HepG2 (cell line): ENCODE results near the gene TRAF5. TPM values are rescaled to one million over a fixed set of nuclear protein-coding genes. Genes with fewer than 3 reads are reported as not detected.

ENCODE experiments used
- ATF7-NPFF ChIP-seq: sonication (generic); formaldehyde crosslinking; IDR thresholded peaks from 2 replicates; pipeline ENCODE4 v1.8.1; 2023; ENCODE audit warnings: mild to moderate bottlenecking, low read depth, missing genetic modification reagents, moderate library complexity
- BHLHE40 ChIP-seq: IDR thresholded peaks from 2 replicates; pipeline ENCODE4 v1.6.1; 2011; ENCODE audit warnings: low read length, improper control_type of control experiment
- BORCS8-MEF2B ChIP-seq: sonication (generic); formaldehyde crosslinking; IDR thresholded peaks from 2 replicates; pipeline ENCODE4 v1.8.0; 2022; ENCODE audit warnings: mild to moderate bottlenecking, missing genetic modification reagents
- FLYWCH1 ChIP-seq: sonication (generic); formaldehyde crosslinking; IDR thresholded peaks from 2 replicates; pipeline ENCODE4 v1.8.1; 2023; ENCODE audit warnings: mild to moderate bottlenecking, missing genetic modification reagents
- GATAD1 ChIP-seq: IDR thresholded peaks from 2 replicates; pipeline ENCODE4 v1.6.1; 2016; ENCODE audit warnings: missing genetic modification reagents, missing compliant biosample characterization
- KDM3A ChIP-seq: IDR thresholded peaks from 2 replicates; pipeline ENCODE4 v1.6.1; 2018; ENCODE audit warnings: low read depth, missing compliant biosample characterization
- MEIS1 ChIP-seq: sonication (generic); formaldehyde crosslinking; IDR thresholded peaks from 2 replicates; pipeline ENCODE4 v1.9.0; 2021; ENCODE audit warnings: mild to moderate bottlenecking, missing genetic modification reagents, moderate library complexity, borderline replicate concordance
- REPIN1 ChIP-seq: sonication (generic); formaldehyde crosslinking; IDR thresholded peaks from 2 replicates; pipeline ENCODE4 v1.8.0; 2022; ENCODE audit warnings: missing genetic modification reagents, low read depth, mild to moderate bottlenecking, borderline replicate concordance
- SOX5 ChIP-seq: IDR thresholded peaks from 2 replicates; pipeline ENCODE4 v1.6.1; 2016; ENCODE audit warnings: borderline replicate concordance
- ZNF101 ChIP-seq: sonication (generic); formaldehyde crosslinking; IDR thresholded peaks from 2 replicates; pipeline ENCODE4 v1.4.0; 2020; ENCODE audit warnings: mild to moderate bottlenecking, low read depth, missing genetic modification reagents, borderline replicate concordance
- ZNF337 ChIP-seq: sonication (generic); formaldehyde crosslinking; IDR thresholded peaks from 2 replicates; pipeline ENCODE4 v1.5.1; 2020; ENCODE audit warnings: missing genetic modification reagents, low read depth, mild to moderate bottlenecking, borderline replicate concordance
- ZNF737 ChIP-seq: sonication (generic); formaldehyde crosslinking; IDR thresholded peaks from 2 replicates; pipeline ENCODE4 v1.5.0; 2020; ENCODE audit warnings: missing genetic modification reagents, mild to moderate bottlenecking, borderline replicate concordance
- ZSCAN22 ChIP-seq: sonication (generic); formaldehyde crosslinking; IDR thresholded peaks from 2 replicates; pipeline ENCODE4 v1.4.0; 2020; ENCODE audit warnings: mild to moderate bottlenecking, missing genetic modification reagents
- ZSCAN29 ChIP-seq: sonication (generic); formaldehyde crosslinking; conservative IDR thresholded peaks from 2 replicates; pipeline ENCODE4 v1.4.0; 2020; ENCODE audit warnings: mild to moderate bottlenecking, missing genetic modification reagents
- ZSCAN30 ChIP-seq: sonication (generic); formaldehyde crosslinking; IDR thresholded peaks from 2 replicates; pipeline ENCODE4 v1.5.0; 2020; ENCODE audit warnings: mild to moderate bottlenecking, missing genetic modification reagents
- polyA plus RNA-seq, 8 experiments: library from polyadenylated mRNA; depleted of rRNA in 3 of 8; stranded (reverse) in 7 of 8; unstranded in 1 of 8; fragments of >200 nt; fragmentation: Illumina TruSeq in 4 of 8; extraction: Trizol in 4 of 8; gene quantifications; 2 replicates each; pipeline versions ENCODE4 v1.2.1 to v1.2.3, GENCODE V29; 2011 to 2016; ENCODE audit warnings: low read depth in 4 of 8, missing spikeins in 1 of 8, mixed read lengths in 1 of 8; ENCODE audit not compliant: insufficient read depth in 1 of 8
- total RNA-seq, 5 experiments: library from RNA; depleted of rRNA; stranded (reverse); fragments of >200 nt; fragmentation: Illumina TruSeq; extraction: Trizol; gene quantifications; 2 replicates each; pipeline ENCODE4 v1.2.3, GENCODE V29; 2016; ENCODE audit warnings: low read depth in 1 of 5
- TF ChIP-seq, protein P1 (sequence below): sonication (generic); formaldehyde crosslinking; IDR thresholded peaks from 2 replicates; pipeline ENCODE4 v1.4.0; 2020; ENCODE audit warnings: missing genetic modification reagents, borderline replicate concordance
- TF ChIP-seq, protein P2 (sequence below): sonication (generic); formaldehyde crosslinking; IDR thresholded peaks from 2 replicates; pipeline ENCODE4 v1.4.0; 2020; ENCODE audit warnings: missing genetic modification reagents
- TF ChIP-seq, protein P3 (sequence below): sonication (generic); formaldehyde crosslinking; IDR thresholded peaks from 2 replicates; pipeline ENCODE4 v1.4.0; 2020; ENCODE audit warnings: missing genetic modification reagents, borderline replicate concordance
- TF ChIP-seq, protein P4 (sequence below), 2 experiments: fragments of 450-650 bp in 1 of 2; sonication (generic) in 1 of 2; formaldehyde crosslinking; IDR thresholded peaks; 2 replicates each; pipeline versions ENCODE4 v1.5.0 to v1.8.0; 2020 to 2022; ENCODE audit warnings: mild to moderate bottlenecking in 1 of 2, missing genetic modification reagents in 1 of 2

TRAF5 gene
- total and polyA plus RNA-seq, 2 of the 13 experiments (the other 11 are each of a cell fraction or from before 2014, with no cell fraction given), result 0.27 to 1.6 TPM

DNA sequence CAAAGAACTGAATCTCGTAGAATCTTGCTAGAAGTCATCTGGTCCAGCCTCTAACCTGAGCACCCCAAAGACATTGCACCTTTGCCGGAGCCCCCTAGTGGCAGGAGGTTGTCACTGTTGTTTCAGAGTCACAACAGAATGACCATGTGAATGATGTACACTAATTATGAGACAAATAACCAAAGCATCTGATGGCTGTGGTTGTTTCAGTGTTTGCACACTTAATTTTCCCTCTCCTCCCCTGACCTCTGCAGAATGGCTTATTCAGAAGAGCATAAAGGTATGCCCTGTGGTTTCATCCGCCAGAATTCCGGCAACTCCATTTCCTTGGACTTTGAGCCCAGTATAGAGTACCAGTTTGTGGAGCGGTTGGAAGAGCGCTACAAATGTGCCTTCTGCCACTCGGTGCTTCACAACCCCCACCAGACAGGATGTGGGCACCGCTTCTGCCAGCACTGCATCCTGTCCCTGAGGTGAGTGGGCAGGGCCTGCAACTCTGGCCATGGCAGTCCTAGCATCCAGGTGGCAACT, 26.4 kb downstream of the TRAF5 start (continued):
- no peak for TF ChIP-seq BHLHE40
- TF ChIP-seq, protein P1, sequence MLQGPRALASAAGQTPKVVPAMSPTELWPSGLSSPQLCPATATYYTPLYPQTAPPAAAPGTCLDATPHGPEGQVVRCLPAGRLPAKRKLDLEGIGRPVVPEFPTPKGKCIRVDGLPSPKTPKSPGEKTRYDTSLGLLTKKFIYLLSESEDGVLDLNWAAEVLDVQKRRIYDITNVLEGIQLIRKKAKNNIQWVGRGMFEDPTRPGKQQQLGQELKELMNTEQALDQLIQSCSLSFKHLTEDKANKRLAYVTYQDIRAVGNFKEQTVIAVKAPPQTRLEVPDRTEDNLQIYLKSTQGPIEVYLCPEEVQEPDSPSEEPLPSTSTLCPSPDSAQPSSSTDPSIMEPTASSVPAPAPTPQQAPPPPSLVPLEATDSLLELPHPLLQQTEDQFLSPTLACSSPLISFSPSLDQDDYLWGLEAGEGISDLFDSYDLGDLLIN, result no peak
- TF ChIP-seq, protein P2, sequence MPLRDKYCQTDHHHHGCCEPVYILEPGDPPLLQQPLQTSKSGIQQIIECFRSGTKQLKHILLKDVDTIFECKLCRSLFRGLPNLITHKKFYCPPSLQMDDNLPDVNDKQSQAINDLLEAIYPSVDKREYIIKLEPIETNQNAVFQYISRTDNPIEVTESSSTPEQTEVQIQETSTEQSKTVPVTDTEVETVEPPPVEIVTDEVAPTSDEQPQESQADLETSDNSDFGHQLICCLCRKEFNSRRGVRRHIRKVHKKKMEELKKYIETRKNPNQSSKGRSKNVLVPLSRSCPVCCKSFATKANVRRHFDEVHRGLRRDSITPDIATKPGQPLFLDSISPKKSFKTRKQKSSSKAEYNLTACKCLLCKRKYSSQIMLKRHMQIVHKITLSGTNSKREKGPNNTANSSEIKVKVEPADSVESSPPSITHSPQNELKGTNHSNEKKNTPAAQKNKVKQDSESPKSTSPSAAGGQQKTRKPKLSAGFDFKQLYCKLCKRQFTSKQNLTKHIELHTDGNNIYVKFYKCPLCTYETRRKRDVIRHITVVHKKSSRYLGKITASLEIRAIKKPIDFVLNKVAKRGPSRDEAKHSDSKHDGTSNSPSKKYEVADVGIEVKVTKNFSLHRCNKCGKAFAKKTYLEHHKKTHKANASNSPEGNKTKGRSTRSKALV (CRISPR knock-in tag), result no peak
- TF ChIP-seq KDM3A (CRISPR knock-in tag), result 0 out of 2 replicates have a peak, but pooled peaks have one; percentile 20
- no peak for TF ChIP-seq ZSCAN30 (CRISPR knock-in tag)
- TF ChIP-seq GATAD1 (CRISPR knock-in tag), result no peak
- no peak for TF ChIP-seq MEIS1 (CRISPR knock-in tag)
- TF ChIP-seq SOX5 (CRISPR knock-in tag), result peak; percentile 24; the same call in 1 of the 2 replicates
- TF ChIP-seq, protein P3, sequence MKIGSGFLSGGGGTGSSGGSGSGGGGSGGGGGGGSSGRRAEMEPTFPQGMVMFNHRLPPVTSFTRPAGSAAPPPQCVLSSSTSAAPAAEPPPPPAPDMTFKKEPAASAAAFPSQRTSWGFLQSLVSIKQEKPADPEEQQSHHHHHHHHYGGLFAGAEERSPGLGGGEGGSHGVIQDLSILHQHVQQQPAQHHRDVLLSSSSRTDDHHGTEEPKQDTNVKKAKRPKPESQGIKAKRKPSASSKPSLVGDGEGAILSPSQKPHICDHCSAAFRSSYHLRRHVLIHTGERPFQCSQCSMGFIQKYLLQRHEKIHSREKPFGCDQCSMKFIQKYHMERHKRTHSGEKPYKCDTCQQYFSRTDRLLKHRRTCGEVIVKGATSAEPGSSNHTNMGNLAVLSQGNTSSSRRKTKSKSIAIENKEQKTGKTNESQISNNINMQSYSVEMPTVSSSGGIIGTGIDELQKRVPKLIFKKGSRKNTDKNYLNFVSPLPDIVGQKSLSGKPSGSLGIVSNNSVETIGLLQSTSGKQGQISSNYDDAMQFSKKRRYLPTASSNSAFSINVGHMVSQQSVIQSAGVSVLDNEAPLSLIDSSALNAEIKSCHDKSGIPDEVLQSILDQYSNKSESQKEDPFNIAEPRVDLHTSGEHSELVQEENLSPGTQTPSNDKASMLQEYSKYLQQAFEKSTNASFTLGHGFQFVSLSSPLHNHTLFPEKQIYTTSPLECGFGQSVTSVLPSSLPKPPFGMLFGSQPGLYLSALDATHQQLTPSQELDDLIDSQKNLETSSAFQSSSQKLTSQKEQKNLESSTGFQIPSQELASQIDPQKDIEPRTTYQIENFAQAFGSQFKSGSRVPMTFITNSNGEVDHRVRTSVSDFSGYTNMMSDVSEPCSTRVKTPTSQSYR (CRISPR knock-in tag), result peak; percentile 57; the same call in 1 of the 2 replicates
- no peak for TF ChIP-seq ZSCAN22 (CRISPR knock-in tag)
- no peak for TF ChIP-seq ZNF337 (CRISPR knock-in tag)
- no peak for TF ChIP-seq FLYWCH1
- TF ChIP-seq ZNF101 (CRISPR knock-in tag), result no peak
- no peak for TF ChIP-seq BORCS8-MEF2B (CRISPR knock-in tag)
- no peak for TF ChIP-seq ZNF737 (CRISPR knock-in tag)
- no peak for TF ChIP-seq ZSCAN29
- no peak for TF ChIP-seq ATF7-NPFF (CRISPR knock-in tag)
- TF ChIP-seq REPIN1 (CRISPR knock-in tag), result 0 out of 2 replicates have a peak, but pooled peaks have one; percentile 35
- TF ChIP-seq, protein P4, sequence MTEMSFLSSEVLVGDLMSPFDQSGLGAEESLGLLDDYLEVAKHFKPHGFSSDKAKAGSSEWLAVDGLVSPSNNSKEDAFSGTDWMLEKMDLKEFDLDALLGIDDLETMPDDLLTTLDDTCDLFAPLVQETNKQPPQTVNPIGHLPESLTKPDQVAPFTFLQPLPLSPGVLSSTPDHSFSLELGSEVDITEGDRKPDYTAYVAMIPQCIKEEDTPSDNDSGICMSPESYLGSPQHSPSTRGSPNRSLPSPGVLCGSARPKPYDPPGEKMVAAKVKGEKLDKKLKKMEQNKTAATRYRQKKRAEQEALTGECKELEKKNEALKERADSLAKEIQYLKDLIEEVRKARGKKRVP (CRISPR knock-in tag; IDR thresholded peaks at IDR 0.05), result no peak
